Measurements from ENCODE around the gene RCC2.
"Not testable (repeated sequence)": the region's sequence is repeated elsewhere in the genome, so short reads cannot be mapped to it uniquely, and the experiment has no call there.

RCC2 gene

DNA sequence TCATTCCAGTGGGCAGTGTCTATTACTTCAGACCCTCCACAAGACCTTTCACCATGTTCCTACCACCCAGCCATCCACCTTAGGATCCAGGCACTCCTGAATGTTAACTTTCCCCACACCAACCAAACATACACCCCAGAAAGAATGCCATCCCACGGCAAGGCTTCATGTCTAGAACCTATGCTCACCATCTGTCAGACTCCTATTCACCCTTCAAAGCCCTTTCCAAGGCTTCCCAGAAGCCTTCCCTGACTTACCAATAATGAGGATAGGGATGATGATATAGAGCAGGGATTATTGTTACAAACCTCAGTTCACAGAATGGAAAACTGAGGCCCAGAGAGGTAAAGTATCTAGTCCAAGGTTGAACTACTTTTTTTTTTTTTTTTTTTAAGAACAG is 19.3 kb upstream of the RCC2 start:
- no peak overlapping the region for H3K27ac ChIP-seq
- TF ChIP-seq CTCF (IDR thresholded peaks at IDR 0.05) (no peak), ZFX (IDR thresholded peaks at IDR 0.05; ENCODE audit: borderline replicate concordance) (no peak)

DNA sequence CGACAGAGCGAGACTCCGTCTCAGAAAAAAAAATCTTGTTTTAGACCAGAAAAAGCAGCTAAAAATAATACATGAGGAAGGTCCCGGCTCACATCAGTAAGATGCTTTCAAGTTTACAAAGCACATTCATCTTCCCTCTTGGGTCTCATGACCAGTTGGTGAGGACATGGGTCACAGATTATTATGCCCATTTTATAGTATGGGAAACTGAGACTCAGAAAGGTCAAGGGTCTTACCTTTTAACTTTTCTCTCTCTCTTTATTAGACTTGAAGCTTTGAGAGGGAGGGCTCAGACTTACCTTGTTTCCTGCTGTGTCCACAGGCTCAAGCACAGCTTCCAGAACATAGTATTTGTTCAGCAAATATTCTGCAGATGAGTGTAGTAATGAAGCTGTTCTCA is 13.2 kb upstream of the RCC2 start:
- TF ChIP-seq CTCF (IDR thresholded peaks at IDR 0.05) (no peak), ZFX (IDR thresholded peaks at IDR 0.05; ENCODE audit: borderline replicate concordance) (no peak)
- H3K27ac ChIP-seq, result no peak overlapping the region

DNA sequence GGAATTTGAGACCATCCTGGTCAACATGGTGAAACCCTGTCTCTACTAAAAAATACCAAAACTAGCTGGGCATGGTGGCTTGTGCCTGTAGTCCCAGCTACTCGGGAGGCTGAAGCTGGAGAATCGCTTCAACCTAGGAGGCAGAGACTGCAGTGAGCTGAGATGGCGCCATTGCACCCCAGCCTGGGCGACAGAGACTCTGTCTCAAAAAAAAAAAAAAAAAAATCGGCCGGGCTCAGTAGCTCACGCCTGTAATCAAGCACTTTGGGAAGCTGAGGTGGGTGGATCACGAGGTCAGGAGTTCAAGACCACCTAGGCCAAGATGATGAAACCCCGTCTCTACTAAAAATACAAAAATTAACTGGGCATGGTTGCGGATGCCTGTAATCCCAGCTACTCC is 12.7 kb upstream of the RCC2 start:
- H3K27ac ChIP-seq, result not testable (repeated sequence)
- TF ChIP-seq CTCF (IDR thresholded peaks at IDR 0.05), result peak; percentile 8; the same call in 1 of the 2 replicates

DNA sequence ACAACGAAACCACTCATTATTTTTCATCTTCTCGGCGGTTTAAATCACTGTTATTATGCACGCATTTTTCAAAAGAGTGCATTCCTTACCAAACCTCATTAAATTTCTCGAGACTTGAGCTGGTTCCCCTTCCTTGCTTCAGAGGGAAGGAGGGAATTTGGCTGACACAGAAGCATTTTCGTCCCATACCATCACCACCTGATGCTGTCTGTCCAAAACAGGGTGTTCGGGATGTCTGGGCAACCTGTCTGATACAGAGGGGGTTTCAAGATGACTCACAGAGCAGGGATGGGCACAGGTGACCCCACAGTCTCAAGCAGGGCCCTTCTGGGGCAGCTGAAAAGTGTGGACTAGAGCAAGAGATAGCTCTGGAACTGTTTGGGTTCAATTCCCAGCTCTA is 12.3 kb upstream of the RCC2 start:
- no peak overlapping the region for H3K27ac ChIP-seq
- TF ChIP-seq ZFX (IDR thresholded peaks at IDR 0.05; ENCODE audit: borderline replicate concordance) (no peak), CTCF (IDR thresholded peaks at IDR 0.05) (no peak)

DNA sequence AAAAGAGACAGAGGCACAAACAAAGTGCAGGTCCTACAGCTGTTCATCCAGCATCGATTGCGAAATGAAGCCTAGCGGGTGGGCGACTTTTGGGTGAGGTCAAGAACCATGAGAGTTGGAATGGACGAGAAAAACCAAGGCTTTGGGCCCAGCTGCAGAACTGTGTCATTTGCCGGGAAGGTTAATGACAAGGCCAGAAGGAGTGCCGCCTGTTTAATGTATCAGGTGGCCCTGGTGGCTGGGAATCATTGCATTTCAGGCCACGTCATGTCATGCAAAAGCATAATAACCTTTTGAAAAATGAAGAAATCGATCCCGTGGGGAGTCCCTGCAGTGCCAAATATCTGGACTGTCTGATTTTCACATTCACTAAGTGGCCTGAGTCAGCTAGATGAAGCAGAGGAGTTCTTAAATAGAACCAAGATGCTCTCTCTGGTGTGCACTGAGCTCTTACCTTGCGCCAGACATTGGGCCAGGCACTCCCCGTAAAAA is 8.1 kb upstream of the RCC2 start:
- H3K27ac ChIP-seq, result no peak overlapping the region
- TF ChIP-seq CTCF (IDR thresholded peaks at IDR 0.05) (no peak), ZFX (IDR thresholded peaks at IDR 0.05; ENCODE audit: borderline replicate concordance) (no peak)

DNA sequence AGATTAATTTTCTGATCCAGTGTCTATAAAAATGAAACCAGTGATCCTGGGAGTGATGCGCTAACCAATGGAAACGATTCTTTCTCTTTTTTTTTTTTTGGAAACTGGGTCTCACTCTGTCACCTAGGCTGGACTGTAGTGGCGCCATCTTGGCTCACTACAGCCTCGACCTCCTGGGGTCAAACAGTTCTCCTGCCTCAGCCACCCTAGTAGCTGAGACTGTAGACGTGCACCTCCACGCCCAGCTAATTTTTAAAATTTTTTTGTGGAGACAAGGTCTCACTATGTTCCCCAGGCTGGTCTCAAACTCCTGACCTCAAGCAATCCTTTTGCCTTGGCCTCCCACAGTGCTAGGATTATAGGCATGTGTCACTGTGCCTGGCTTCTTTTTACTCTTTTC is 3.4 kb upstream of the RCC2 start:
- no peak overlapping the region for H3K27ac ChIP-seq
- no peak for TF ChIP-seq CTCF (IDR thresholded peaks at IDR 0.05)

DNA sequence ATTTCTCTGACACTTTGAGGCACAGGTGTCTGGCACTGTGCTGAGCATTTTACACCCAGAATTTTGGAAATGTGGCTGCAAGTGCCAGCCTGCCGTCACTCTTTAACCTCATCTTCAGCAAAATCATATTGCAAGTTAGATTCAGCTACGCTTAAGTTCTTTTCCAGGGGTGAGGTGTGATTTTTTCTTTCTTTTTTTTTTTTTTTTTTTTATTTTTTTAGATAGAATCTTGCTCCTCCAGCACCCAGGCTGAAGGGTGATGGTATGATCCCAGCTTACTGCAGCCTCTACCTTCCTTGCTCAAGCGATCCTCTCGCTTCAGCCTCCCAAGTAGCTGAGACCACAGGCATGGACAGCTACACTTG is 2.5 kb upstream of the RCC2 start:
- no peak for TF ChIP-seq CTCF (IDR thresholded peaks at IDR 0.05)
- no peak for TF ChIP-seq ZFX (IDR thresholded peaks at IDR 0.05; ENCODE audit: borderline replicate concordance)
- H3K27ac ChIP-seq, result peak overlapping the region; percentile 92
